MM.1S (cell line): ENCODE measurements around the gene IQCK.

Source experiments
- DNase-seq: peaks from one replicate; pipeline ENCODE4 v3.0.0-alpha.2; 2015
- H2AFZ ChIP-seq: fragments of 300-600 bp; sonication (generic); 2 replicates; pipeline ENCODE4 v1.6.0; 2016; ENCODE audit warnings: antibody characterized with exemption, low read length
- H3F3A ChIP-seq: fragments of 300-600 bp; sonication (generic); 2 replicates; pipeline ENCODE4 v1.6.1; 2016; ENCODE audit warnings: mild to moderate bottlenecking, antibody characterized with exemption, low read length, moderate library complexity, mixed read lengths; ENCODE audit not compliant: insufficient read depth
- H3K27ac ChIP-seq: fragments of 300-600 bp; sonication (generic); 2 replicates; pipeline ENCODE4 v1.5.1; 2016; ENCODE audit warnings: mild to moderate bottlenecking, low read length
- H3K27me3 ChIP-seq: fragments of 300-600 bp; sonication (generic); replicated peaks from 2 replicates; pipeline ENCODE4 v1.6.0; 2016; ENCODE audit warnings: low read length; ENCODE audit not compliant: insufficient read depth
- H3K36me3 ChIP-seq: fragments of 300-600 bp; sonication (generic); replicated peaks from 2 replicates; pipeline ENCODE4 v1.6.1; 2016; ENCODE audit warnings: mild to moderate bottlenecking, low read length, mixed read lengths; ENCODE audit not compliant: insufficient read depth
- H3K4me1 ChIP-seq: fragments of 300-600 bp; sonication (generic); 2 replicates; pipeline ENCODE4 v1.6.1; 2016; ENCODE audit warnings: low read length, mixed read lengths
- H3K4me2 ChIP-seq: fragments of 300-600 bp; sonication (generic); 2 replicates; pipeline ENCODE4 v1.6.0; 2016; ENCODE audit warnings: low read depth, low read length
- H3K4me3 ChIP-seq: fragments of 300-600 bp; sonication (generic); 2 replicates; pipeline ENCODE4 v1.5.1; 2016; ENCODE audit warnings: low read length, mixed read lengths
- H3K79me2 ChIP-seq: fragments of 300-600 bp; sonication (generic); 2 replicates; pipeline ENCODE4 v1.6.1; 2016; ENCODE audit warnings: mixed run types, low read length, mixed read lengths
- H3K9ac ChIP-seq: fragments of 300-600 bp; sonication (generic); 2 replicates; pipeline ENCODE4 v1.6.1; 2016; ENCODE audit warnings: low read length, mixed read lengths
- H3K9me2 ChIP-seq: fragments of 300-600 bp; sonication (generic); replicated peaks from 2 replicates; pipeline ENCODE4 v1.6.1; 2016; ENCODE audit warnings: mild to moderate bottlenecking, low read length, mixed read lengths; ENCODE audit not compliant: insufficient read depth
- H3K9me3 ChIP-seq: fragments of 300-600 bp; sonication (generic); replicated peaks from 2 replicates; pipeline ENCODE4 v1.6.1; 2016; ENCODE audit warnings: mild to moderate bottlenecking, low read length, mixed read lengths; ENCODE audit not compliant: insufficient read depth
- H4K20me1 ChIP-seq: fragments of 300-600 bp; sonication (generic); 2 replicates; pipeline ENCODE4 v1.6.1; 2016; ENCODE audit warnings: mild to moderate bottlenecking, low read length, moderate library complexity, mixed read lengths; ENCODE audit not compliant: insufficient read depth
- EZH2 ChIP-seq: fragments of 300-600 bp; sonication (generic); optimal IDR thresholded peaks from 2 replicates; pipeline ENCODE3; 2017; ENCODE audit warnings: low read depth, mild to moderate bottlenecking, antibody characterized with exemption, low read length, mixed read lengths
- EZH2phosphoT487 ChIP-seq: fragments of 300-600 bp; sonication (generic); IDR thresholded peaks from 2 replicates; pipeline ENCODE4 v1.6.1; 2018; ENCODE audit warnings: antibody characterized with exemption, low read length
- TF ChIP-seq, protein P1 (sequence below): fragments of 300-600 bp; sonication (generic); IDR thresholded peaks from 2 replicates; pipeline ENCODE4 v1.5.1; 2016; ENCODE audit warnings: antibody characterized with exemption, low read length, mixed read lengths

The IQCK gene

DNA sequence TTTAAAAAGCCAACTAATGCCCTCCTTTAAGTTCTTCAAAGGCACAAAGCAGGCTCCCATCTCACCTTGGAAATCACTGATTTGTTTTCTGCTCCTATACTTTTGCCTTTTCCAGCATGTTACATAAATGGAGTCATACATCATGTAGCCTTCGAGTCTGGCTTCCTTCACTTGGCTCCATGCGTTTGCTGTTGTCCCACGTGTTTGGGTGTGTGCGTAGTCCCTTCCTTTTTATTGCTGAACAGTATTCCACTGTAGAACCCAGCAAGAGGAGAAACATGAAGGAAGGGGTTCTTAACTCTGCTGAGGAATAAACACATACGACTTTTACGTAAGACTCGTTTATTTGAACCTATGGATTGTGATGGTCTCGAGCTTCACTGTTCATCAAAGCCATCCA is 84.5 kb downstream of the IQCK start:
- Histone ChIP-seq H3K79me2 (no peaks in the 10 kb centered on the region), H3K36me3 (no peaks in the 10 kb centered on the region), H3K9ac (no peak overlapping the region), H3K4me3 (no peak overlapping the region), H3F3A (no peaks in the 10 kb centered on the region), H3K4me2 (no peak overlapping the region), H4K20me1 (no peaks in the 10 kb centered on the region), H3K27ac (no peak overlapping the region), H3K27me3 (no peaks in the 10 kb centered on the region), H3K4me1 (no peaks in the 10 kb centered on the region), H3K9me2 (no peaks in the 10 kb centered on the region), H3K9me3 (no peaks in the 10 kb centered on the region), H2AFZ (no peak overlapping the region)
- no peak for DNase-seq
- TF ChIP-seq EZH2phosphoT487 (no peak), EZH2 (no peak)
- TF ChIP-seq, protein P1, sequence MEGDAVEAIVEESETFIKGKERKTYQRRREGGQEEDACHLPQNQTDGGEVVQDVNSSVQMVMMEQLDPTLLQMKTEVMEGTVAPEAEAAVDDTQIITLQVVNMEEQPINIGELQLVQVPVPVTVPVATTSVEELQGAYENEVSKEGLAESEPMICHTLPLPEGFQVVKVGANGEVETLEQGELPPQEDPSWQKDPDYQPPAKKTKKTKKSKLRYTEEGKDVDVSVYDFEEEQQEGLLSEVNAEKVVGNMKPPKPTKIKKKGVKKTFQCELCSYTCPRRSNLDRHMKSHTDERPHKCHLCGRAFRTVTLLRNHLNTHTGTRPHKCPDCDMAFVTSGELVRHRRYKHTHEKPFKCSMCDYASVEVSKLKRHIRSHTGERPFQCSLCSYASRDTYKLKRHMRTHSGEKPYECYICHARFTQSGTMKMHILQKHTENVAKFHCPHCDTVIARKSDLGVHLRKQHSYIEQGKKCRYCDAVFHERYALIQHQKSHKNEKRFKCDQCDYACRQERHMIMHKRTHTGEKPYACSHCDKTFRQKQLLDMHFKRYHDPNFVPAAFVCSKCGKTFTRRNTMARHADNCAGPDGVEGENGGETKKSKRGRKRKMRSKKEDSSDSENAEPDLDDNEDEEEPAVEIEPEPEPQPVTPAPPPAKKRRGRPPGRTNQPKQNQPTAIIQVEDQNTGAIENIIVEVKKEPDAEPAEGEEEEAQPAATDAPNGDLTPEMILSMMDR = no peak

DNA sequence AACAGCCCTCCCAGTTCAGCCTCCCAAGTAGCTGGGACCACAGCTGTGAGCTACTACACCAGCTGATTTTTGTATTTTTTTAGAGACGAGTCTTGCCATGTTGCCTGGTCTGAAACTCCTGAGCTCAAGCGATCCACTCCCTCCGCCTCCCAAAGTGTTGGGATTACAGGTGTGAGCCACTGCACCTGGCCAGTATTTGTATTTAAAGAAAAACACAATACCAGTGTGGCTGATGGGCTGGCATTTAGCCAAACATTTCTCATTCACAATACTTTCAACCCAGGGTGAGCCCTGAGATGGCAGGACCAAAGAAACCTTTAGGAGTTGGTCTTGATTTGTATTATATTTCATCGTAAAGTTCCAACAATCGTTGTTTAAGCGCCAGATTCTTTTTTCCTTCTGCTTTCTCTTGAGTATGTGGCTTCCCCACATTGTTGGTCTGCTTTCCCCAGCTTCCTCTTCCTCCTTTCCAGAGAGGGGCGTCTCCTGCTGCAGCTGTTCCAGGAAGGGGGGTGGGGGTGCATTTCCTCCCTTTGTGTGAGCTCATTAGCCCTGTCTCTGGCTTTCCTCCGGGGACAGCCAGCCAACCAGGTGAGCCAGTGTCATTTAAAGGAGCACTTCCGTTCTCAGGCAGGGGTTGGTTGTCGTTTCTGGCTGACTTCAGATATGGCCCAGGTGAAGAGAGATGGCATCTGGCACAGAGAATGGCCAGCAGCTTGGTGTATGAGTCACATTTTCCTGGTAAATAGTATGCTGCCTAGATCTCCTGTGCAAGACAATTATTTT is 86.7 kb downstream of the IQCK start:
- no peak overlapping the region for H3K27ac ChIP-seq
- H3K36me3 ChIP-seq = no peaks in the 10 kb centered on the region
- DNase-seq = no peak
- H3K79me2 ChIP-seq = no peaks in the 10 kb centered on the region
- H3K9me3 ChIP-seq = no peaks in the 10 kb centered on the region
- H3K4me1 ChIP-seq = no peaks in the 10 kb centered on the region
- peak overlapping the region; percentile 31; the same call in 1 of the 2 replicates for H2AFZ ChIP-seq
- H3K9me2 ChIP-seq = no peaks in the 10 kb centered on the region
- H3K4me2 ChIP-seq = no peak overlapping the region
- no peaks in the 10 kb centered on the region for H3K27me3 ChIP-seq
- no peaks in the 10 kb centered on the region for H3F3A ChIP-seq
- H4K20me1 ChIP-seq = no peaks in the 10 kb centered on the region
- no peak overlapping the region for H3K4me3 ChIP-seq
- no peak for TF ChIP-seq EZH2phosphoT487
- TF ChIP-seq EZH2 = no peak
- TF ChIP-seq, protein P1 = no peak
- H3K9ac ChIP-seq = no peak overlapping the region

DNA sequence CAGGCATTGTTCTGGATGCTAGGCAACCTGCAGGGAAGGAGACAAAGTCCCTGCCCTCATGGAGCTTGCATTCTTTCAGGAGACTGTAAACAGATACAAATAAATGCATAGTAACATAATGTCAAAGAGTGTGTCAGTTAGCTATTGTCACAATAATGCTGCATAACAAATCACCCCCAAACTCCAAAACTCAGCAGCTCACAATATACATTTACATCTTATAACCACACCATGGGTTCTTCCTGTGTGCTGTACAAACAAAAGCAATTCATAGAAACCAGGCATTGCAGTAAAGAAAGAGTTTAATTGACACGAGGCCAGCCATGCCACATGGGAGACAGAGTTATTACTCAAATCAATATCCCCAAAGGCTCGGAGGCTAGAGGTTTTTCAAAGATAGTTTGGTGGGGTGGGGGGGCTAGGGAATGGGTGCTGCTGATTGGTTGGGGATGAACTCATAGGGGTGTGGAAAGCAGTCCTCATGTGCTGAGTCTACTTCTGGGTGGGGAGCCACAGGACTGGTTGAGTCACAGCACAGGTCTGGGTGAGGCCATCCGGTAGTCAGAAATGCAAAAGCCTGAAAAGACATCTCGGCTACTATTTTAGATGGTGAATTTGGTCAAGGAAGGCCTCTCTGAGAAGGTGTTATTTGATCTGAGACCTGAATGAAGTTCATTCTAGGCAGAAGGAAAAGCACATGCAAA is 87.5 kb downstream of the IQCK start:
- Histone ChIP-seq H3K79me2 (no peaks in the 10 kb centered on the region), H3K9ac (no peak overlapping the region), H3K27ac (no peak overlapping the region), H3K4me3 (no peak overlapping the region), H2AFZ (no peak overlapping the region), H3K9me2 (no peaks in the 10 kb centered on the region), H3K27me3 (no peaks in the 10 kb centered on the region), H3K4me2 (no peak overlapping the region), H3K36me3 (no peaks in the 10 kb centered on the region), H3K9me3 (no peaks in the 10 kb centered on the region), H3K4me1 (no peaks in the 10 kb centered on the region), H3F3A (no peaks in the 10 kb centered on the region), H4K20me1 (no peaks in the 10 kb centered on the region)
- no peak for DNase-seq
- TF ChIP-seq EZH2phosphoT487 (no peak), EZH2 (no peak)
- TF ChIP-seq, protein P1 = no peak
